Neural cell (in vitro differentiated cells): ENCODE measurements around the gene DNAJB12.

ENCODE experiments used
- EP300 ChIP-seq: fragments of 450-650 bp; conservative IDR thresholded peaks from 2 replicates; pipeline ENCODE4 v1.6.1; 2014; ENCODE audit warnings: antibody characterized with exemption, mild to moderate bottlenecking, moderate library complexity; ENCODE audit not compliant: poor library complexity, severe bottlenecking
- EZH2 ChIP-seq: fragments of 200-600, 300-800 bp; shearing (Covaris generic), sonication (generic); IDR thresholded peaks from 2 replicates; pipeline ENCODE4 v1.6.1; 2014; ENCODE audit warnings: antibody characterized with exemption, low read length, borderline replicate concordance, mild to moderate bottlenecking; ENCODE audit not compliant: insufficient read depth, poor library complexity, severe bottlenecking
- POLR2AphosphoS5 ChIP-seq: IDR thresholded peaks from 2 replicates; pipeline ENCODE4 v1.6.1; 2012
- RAD21 ChIP-seq: fragments of 450-650 bp; conservative IDR thresholded peaks from 2 replicates; pipeline ENCODE4 v1.6.1; 2014; ENCODE audit warnings: antibody characterized with exemption, mild to moderate bottlenecking, moderate library complexity
- SMC3 ChIP-seq: fragments of 450-650 bp; conservative IDR thresholded peaks from 2 replicates; pipeline ENCODE4 v1.6.1; 2014; ENCODE audit warnings: antibody characterized with exemption, mild to moderate bottlenecking, moderate library complexity; ENCODE audit not compliant: poor library complexity
- TAF1 ChIP-seq: IDR thresholded peaks from 2 replicates; pipeline ENCODE4 v1.6.1; 2012; ENCODE audit warnings: low read depth
- TF ChIP-seq, protein P1 (sequence below): fragments of 450-650 bp; IDR thresholded peaks from 2 replicates; pipeline ENCODE4 v1.5.1; 2014; ENCODE audit warnings: antibody characterized with exemption, mild to moderate bottlenecking, moderate library complexity; ENCODE audit not compliant: poor library complexity, severe bottlenecking
- TF ChIP-seq, protein P2 (sequence below): IDR thresholded peaks from 2 replicates; pipeline ENCODE4 v1.6.1; 2012; ENCODE audit warnings: borderline replicate concordance

DNA sequence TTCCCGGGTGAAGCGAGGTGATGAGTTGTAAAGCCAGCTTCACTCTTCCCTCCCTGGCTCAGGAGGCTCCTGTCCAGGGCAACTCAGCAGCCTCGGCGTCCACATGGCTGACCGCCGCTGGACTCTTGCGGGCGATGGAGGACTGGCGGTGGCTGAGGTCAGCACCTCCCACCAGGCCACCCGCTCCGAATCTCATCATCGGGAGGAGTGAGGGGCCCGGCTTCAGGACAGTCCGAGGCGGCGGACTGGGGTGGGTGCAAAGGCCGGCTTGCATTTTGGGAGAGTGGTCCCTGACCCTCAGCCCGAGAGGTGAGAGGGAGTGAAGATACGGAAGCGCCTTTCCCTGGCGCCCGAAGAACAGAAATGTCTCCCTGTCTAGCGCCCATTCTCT lies 759 bp downstream of the DNAJB12 start:
- no peak for TF ChIP-seq POLR2AphosphoS5
- TF ChIP-seq, protein P1, sequence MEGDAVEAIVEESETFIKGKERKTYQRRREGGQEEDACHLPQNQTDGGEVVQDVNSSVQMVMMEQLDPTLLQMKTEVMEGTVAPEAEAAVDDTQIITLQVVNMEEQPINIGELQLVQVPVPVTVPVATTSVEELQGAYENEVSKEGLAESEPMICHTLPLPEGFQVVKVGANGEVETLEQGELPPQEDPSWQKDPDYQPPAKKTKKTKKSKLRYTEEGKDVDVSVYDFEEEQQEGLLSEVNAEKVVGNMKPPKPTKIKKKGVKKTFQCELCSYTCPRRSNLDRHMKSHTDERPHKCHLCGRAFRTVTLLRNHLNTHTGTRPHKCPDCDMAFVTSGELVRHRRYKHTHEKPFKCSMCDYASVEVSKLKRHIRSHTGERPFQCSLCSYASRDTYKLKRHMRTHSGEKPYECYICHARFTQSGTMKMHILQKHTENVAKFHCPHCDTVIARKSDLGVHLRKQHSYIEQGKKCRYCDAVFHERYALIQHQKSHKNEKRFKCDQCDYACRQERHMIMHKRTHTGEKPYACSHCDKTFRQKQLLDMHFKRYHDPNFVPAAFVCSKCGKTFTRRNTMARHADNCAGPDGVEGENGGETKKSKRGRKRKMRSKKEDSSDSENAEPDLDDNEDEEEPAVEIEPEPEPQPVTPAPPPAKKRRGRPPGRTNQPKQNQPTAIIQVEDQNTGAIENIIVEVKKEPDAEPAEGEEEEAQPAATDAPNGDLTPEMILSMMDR: no peak
- no peak for TF ChIP-seq EP300
- no peak for TF ChIP-seq RAD21
- no peak for TF ChIP-seq EZH2
- TF ChIP-seq SMC3: no peak
- TF ChIP-seq TAF1: no peak
- TF ChIP-seq, protein P2, sequence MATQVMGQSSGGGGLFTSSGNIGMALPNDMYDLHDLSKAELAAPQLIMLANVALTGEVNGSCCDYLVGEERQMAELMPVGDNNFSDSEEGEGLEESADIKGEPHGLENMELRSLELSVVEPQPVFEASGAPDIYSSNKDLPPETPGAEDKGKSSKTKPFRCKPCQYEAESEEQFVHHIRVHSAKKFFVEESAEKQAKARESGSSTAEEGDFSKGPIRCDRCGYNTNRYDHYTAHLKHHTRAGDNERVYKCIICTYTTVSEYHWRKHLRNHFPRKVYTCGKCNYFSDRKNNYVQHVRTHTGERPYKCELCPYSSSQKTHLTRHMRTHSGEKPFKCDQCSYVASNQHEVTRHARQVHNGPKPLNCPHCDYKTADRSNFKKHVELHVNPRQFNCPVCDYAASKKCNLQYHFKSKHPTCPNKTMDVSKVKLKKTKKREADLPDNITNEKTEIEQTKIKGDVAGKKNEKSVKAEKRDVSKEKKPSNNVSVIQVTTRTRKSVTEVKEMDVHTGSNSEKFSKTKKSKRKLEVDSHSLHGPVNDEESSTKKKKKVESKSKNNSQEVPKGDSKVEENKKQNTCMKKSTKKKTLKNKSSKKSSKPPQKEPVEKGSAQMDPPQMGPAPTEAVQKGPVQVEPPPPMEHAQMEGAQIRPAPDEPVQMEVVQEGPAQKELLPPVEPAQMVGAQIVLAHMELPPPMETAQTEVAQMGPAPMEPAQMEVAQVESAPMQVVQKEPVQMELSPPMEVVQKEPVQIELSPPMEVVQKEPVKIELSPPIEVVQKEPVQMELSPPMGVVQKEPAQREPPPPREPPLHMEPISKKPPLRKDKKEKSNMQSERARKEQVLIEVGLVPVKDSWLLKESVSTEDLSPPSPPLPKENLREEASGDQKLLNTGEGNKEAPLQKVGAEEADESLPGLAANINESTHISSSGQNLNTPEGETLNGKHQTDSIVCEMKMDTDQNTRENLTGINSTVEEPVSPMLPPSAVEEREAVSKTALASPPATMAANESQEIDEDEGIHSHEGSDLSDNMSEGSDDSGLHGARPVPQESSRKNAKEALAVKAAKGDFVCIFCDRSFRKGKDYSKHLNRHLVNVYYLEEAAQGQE: no peak
